GM10248 (cell line): Measurements from ENCODE around the gene ATXN7L3.

Experiments used
- CTCF ChIA-PET: fragments of 300-600 bp; sonication (Branson Sonifier 250); formaldehyde crosslinking; extraction: SDS; loops from one replicate; lab custom pipeline; 2021; ENCODE audit warnings: antibody characterized with exemption; lab: Yijun Ruan, JAX
- POLR2A ChIA-PET: fragments of 350-650 bp; sonication (Branson Sonifier 250); formaldehyde crosslinking; extraction: SDS; loops from one replicate; lab custom pipeline; 2020; ENCODE audit warnings: antibody characterized with exemption; lab: Yijun Ruan, JAX
- DNase-seq: peaks from one replicate; pipeline ENCODE4 v3.0.0; 2012; ENCODE audit errors: extremely low spot score
- CTCF ChIP-seq: IDR thresholded peaks from 2 replicates; pipeline ENCODE4 v1.5.1; 2012; ENCODE audit warnings: mild to moderate bottlenecking, low read depth; ENCODE audit errors: extremely low read depth, missing control alignments, control extremely low read depth

Gene ATXN7L3

DNA sequence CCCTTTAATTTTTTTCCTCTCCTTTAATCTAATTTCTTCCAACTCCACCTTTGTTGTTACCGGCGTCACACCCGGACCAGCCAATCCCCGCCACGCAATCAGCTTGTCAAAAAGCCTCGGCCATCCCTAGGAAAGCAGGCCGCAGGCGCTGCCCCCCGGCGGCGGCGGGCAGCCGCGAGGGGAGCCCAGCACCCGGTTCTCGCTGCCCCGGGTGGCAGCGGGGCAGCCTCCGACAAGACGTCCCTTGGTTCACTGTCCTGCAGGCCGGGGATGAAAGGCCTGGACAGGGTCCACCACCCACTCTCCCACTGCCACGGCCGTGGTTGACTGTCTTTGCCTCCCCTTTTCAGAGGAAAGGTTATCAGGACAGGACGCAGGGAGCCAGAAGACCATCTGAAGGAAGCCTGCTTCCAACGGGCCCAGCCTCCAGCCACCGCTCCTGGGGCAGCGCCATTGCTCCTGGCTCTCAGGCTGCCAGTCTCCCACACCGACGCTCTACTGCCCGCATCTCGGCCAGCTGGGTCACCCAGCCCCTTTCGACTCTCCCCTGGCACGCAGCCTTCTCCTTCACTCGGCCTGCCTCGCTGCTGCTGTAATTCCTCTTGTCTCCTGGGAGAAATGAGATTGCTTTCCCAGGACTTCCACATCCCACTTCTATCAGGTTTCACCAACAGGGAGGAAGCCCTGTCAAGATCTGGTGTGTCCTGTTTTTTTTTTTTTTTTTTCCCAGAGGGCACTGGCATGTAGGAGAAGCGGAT lies 22.6 kb upstream of the ATXN7L3 start:
- ChIA-PET POLR2A (interaction anchor here (0.5 to 1.2 kb wide), 6 partner anchors 23 to 1214 kb away, joined by 3 to 7 read pairs (median 4); partner anchors contain the start of gene ATXN7L3), CTCF (interaction anchor here (0.7 to 15.0 kb wide), 15 partner anchors 9 to 130 kb away, joined by 3 to 234 read pairs (median 3); partner anchors contain the start of gene GRN)
- DNase-seq: peak; percentile 75
- TF ChIP-seq CTCF: no peak

DNA sequence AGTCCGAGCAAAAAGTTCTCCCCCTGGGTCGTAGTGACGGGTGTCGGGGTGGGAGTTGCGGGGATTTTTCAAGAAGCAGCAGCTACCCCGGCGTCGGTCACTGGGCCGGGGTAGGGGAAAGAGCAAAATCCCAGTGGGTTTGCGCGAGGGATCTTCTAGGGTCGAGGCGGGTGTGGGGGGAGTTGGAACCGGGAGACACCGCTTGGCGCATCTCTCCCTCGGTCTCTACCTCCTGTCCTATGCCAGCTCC lies 22.1 kb upstream of the ATXN7L3 start:
- no peak for DNase-seq
- ChIA-PET CTCF (interaction anchor here (0.7 to 15.0 kb wide), 16 partner anchors 10 to 301 kb away, joined by 3 to 234 read pairs (median 3); partner anchors contain the start of gene GRN), POLR2A (interaction anchor here (0.6 to 1.2 kb wide), 4 partner anchors 22 to 931 kb away, joined by 3 to 7 read pairs (median 4); no protein-coding TSS in a partner anchor)
- no peak for TF ChIP-seq CTCF

- POLR2A ChIA-PET: interaction anchor here (0.6 to 1.2 kb wide), 5 partner anchors 21 to 932 kb away, joined by 3 to 10 read pairs (median 4); no protein-coding TSS in a partner anchor
- TF ChIP-seq CTCF: no peak
- DNase-seq: peak; percentile 77
- CTCF ChIA-PET: interaction anchor here (0.7 to 15.0 kb wide), 17 partner anchors 10 to 302 kb away, joined by 3 to 234 read pairs (median 3); partner anchors contain the start of gene GRN
Observed at GRCh38 chr17:44221084-44221861, 21.6 kb upstream of the ATXN7L3 start.

GRCh38 chr17:44220213-44221083 lies 20.8 kb upstream of the ATXN7L3 start:
- ChIA-PET CTCF (interaction anchor here (0.6 to 15.0 kb wide), 13 partner anchors 9 to 303 kb away, joined by 3 to 234 read pairs (median 4); partner anchors contain the start of genes FAM171A2 and GRN), POLR2A (interaction anchor here (0.6 to 1.2 kb wide), 2 partner anchors 107 to 135 kb away, joined by 3 read pairs; no protein-coding TSS in a partner anchor)
- no peak for TF ChIP-seq CTCF
- DNase-seq: peak; percentile 67

GRCh38 chr17:44219616-44220212 lies 20.0 kb upstream of the ATXN7L3 start, which contains the start of gene UBTF:
Gene UBTF, minus strand, starts transcription at chr17:44219675. Its CDS starts 1,446 bp downstream, at chr17:44218229.
- peak; percentile 22 for TF ChIP-seq CTCF
- DNase-seq: peak; percentile 58
- CTCF ChIA-PET: interaction anchor here (0.6 to 15.0 kb wide), 7 partner anchors 10 to 144 kb away, joined by 4 to 234 read pairs (median 4); partner anchors contain the start of genes FAM171A2 and GRN
- POLR2A ChIA-PET: interaction anchor here (0.6 to 0.7 kb wide), 3 partner anchors 18 to 131 kb away, joined by 3 to 6 read pairs (median 4); no protein-coding TSS in a partner anchor
